HepG2 (cell line): ENCODE results near the gene ST6GALNAC6. TPM values are rescaled to one million over a fixed set of nuclear protein-coding genes. Genes with fewer than 3 reads are reported as not detected.

Source experiments
- ATAC-seq: fragments of 200-7000 bp; cut with Tn5 transposase; 3 replicates; pipeline ENCODE4 v1.9.1; 2020; ENCODE audit warnings: mild to moderate bottlenecking, moderate library complexity
- BruUV-seq: library from RNA; stranded (reverse); fragments of 400-500 nt; replicated peaks from 2 replicates; lab custom pipeline; 2021; lab: Mats Ljungman, UMichigan
- CTCF ChIA-PET: fragments of 300-600 bp; formaldehyde crosslinking; extraction: SDS; loops from one replicate; lab custom pipeline; 2021; ENCODE audit warnings: low total read pairs, inconsistent platforms, low intra/inter-chr PET ratio; lab: Yijun Ruan, JAX
- POLR2A ChIA-PET: fragments of 350-600 bp; sonication (Branson Sonifier 250); formaldehyde crosslinking; loops from one replicate; lab custom pipeline; 2020; ENCODE audit warnings: antibody characterized with exemption, inconsistent platforms; lab: Yijun Ruan, JAX
- DNase-seq: peaks from one replicate; pipeline ENCODE4 v3.0.0-alpha.2; 2015; ENCODE audit warnings: low spot score
- FAIRE-seq: peaks from 3 replicates; lab custom pipeline; 2011; peaks lifted over from hg19 to GRCh38; lab: Jason Lieb, UNC
- H2AFZ ChIP-seq: one replicate; pipeline ENCODE4 v1.6.1; 2011; ENCODE audit warnings: low read length, inconsistent platforms
- H3K27ac ChIP-seq: fragments of 300-600 bp; 3 replicates; pipeline ENCODE4 v1.8.0; 2011; ENCODE audit warnings: mixed run types, mild to moderate bottlenecking, mixed read lengths, low read length, inconsistent platforms; ENCODE audit not compliant: insufficient read depth; ENCODE audit errors: extremely low read length
- H3K27me3 ChIP-seq, 2 experiments: fragments of 200-600 bp in 1 of 2; 2 replicates in 1 of 2; 3 replicates in 1 of 2; pipeline versions ENCODE4 v1.6.0 to v1.8.0; 2011; ENCODE audit warnings: low read length in 2 of 2, mild to moderate bottlenecking in 2 of 2, moderate library complexity in 2 of 2, inconsistent platforms in 1 of 2; ENCODE audit not compliant: insufficient read depth in 2 of 2, control insufficient read depth in 1 of 2
- H3K36me3 ChIP-seq, 2 experiments: fragments of 200-600 bp in 1 of 2; replicated peaks in 1 of 2; 2 replicates in 1 of 2; 3 replicates in 1 of 2; pipeline versions ENCODE4 v1.5.1 to v1.8.0; 2011; ENCODE audit warnings: low read length in 2 of 2, inconsistent platforms in 1 of 2; ENCODE audit not compliant: insufficient read depth in 2 of 2, control insufficient read depth in 1 of 2
- H3K4me1 ChIP-seq: 2 replicates; pipeline ENCODE4 v1.5.1; 2012; ENCODE audit warnings: low read length, inconsistent platforms; ENCODE audit not compliant: insufficient read depth
- H3K4me2 ChIP-seq: 2 replicates; pipeline ENCODE4 v1.6.0; 2011; ENCODE audit warnings: low read depth, low read length, inconsistent platforms
- H3K4me3 ChIP-seq, 3 experiments: fragments of 200-600 bp in 1 of 3; sonication (generic), shearing (Covaris generic) in 1 of 3; replicated peaks in 1 of 3; 2 replicates each; pipeline ENCODE4 v1.5.1; 2011 to 2016; ENCODE audit warnings: low read length in 3 of 3, inconsistent platforms in 2 of 3, low read depth in 2 of 3, mild to moderate bottlenecking in 2 of 3, control low read depth in 1 of 3, mixed read lengths in 1 of 3; ENCODE audit not compliant: insufficient read depth in 1 of 3
- H3K79me2 ChIP-seq: one replicate; pipeline ENCODE4 v1.6.1; 2011; ENCODE audit warnings: low read length, inconsistent platforms; ENCODE audit not compliant: insufficient read depth
- H3K9ac ChIP-seq: 2 replicates; pipeline ENCODE4 v1.6.0; 2011; ENCODE audit warnings: mild to moderate bottlenecking, low read depth, low read length, inconsistent platforms; ENCODE audit not compliant: insufficient read depth
- H3K9me3 ChIP-seq: 2 replicates; pipeline ENCODE4 v1.5.1; 2012; ENCODE audit warnings: mild to moderate bottlenecking, low read length
- H4K20me1 ChIP-seq: 2 replicates; pipeline ENCODE4 v1.6.0; 2011; ENCODE audit warnings: inconsistent platforms, mild to moderate bottlenecking, low read length, moderate library complexity; ENCODE audit not compliant: insufficient read depth
- CTCF ChIP-seq: sonication (generic); formaldehyde crosslinking; IDR thresholded peaks from 2 replicates; pipeline ENCODE4 v1.5.0; 2020; ENCODE audit warnings: mild to moderate bottlenecking, missing genetic modification reagents, moderate library complexity
- DPF2 ChIP-seq: sonication (generic); formaldehyde crosslinking; IDR thresholded peaks from 2 replicates; pipeline ENCODE4 v1.4.0; 2020; ENCODE audit warnings: mild to moderate bottlenecking, low read depth, missing genetic modification reagents, borderline replicate concordance
- FOXC1 ChIP-seq: sonication (generic); formaldehyde crosslinking; IDR thresholded peaks from 2 replicates; pipeline ENCODE4 v1.8.0; 2022; ENCODE audit warnings: mild to moderate bottlenecking, missing genetic modification reagents, borderline replicate concordance
- KAT8 ChIP-seq: IDR thresholded peaks from 2 replicates; pipeline ENCODE4 v1.6.1; 2016; ENCODE audit warnings: missing genetic modification reagents, missing compliant biosample characterization
- MAX ChIP-seq: IDR thresholded peaks from 2 replicates; pipeline ENCODE4 v1.6.1; 2012; ENCODE audit warnings: inconsistent platforms
- NCOA5 ChIP-seq: sonication (generic); formaldehyde crosslinking; IDR thresholded peaks from 2 replicates; pipeline ENCODE4 v1.4.0; 2020; ENCODE audit warnings: missing genetic modification reagents
- NONO ChIP-seq, 2 experiments: fragments of 450-650 bp in 1 of 2; sonication (generic) in 1 of 2; formaldehyde crosslinking in 1 of 2; IDR thresholded peaks in 1 of 2; conservative IDR thresholded peaks in 1 of 2; 2 replicates each; pipeline versions ENCODE4 v1.6.1 to v1.8.0; 2017 to 2022; ENCODE audit warnings: mild to moderate bottlenecking in 1 of 2, missing genetic modification reagents in 1 of 2, moderate library complexity in 1 of 2
- SALL1 ChIP-seq: sonication (generic); formaldehyde crosslinking; IDR thresholded peaks from 2 replicates; pipeline ENCODE4 v1.8.0; 2022; ENCODE audit warnings: mild to moderate bottlenecking, missing genetic modification reagents
- SAP130 ChIP-seq: IDR thresholded peaks from 2 replicates; pipeline ENCODE4 v1.6.1; 2016; ENCODE audit warnings: low read depth
- TEAD3 ChIP-seq: optimal IDR thresholded peaks from 2 replicates; pipeline ENCODE3; 2016; ENCODE audit warnings: borderline replicate concordance
- THAP11 ChIP-seq: IDR thresholded peaks from 2 replicates; pipeline ENCODE4 v1.6.1; 2016; ENCODE audit warnings: missing biosample characterization, missing genetic modification reagents
- ZBTB38 ChIP-seq: sonication (generic); formaldehyde crosslinking; IDR thresholded peaks from 2 replicates; pipeline ENCODE4 v1.5.1; 2020; ENCODE audit warnings: mild to moderate bottlenecking, missing genetic modification reagents
- ZFY ChIP-seq: sonication (generic); formaldehyde crosslinking; IDR thresholded peaks from 2 replicates; pipeline ENCODE4 v1.4.0; 2020; ENCODE audit warnings: missing genetic modification reagents
- ZNF709 ChIP-seq: sonication (generic); formaldehyde crosslinking; IDR thresholded peaks from 2 replicates; pipeline ENCODE4 v1.5.0; 2020; ENCODE audit warnings: mild to moderate bottlenecking, missing genetic modification reagents
- ZNF788 ChIP-seq: sonication (generic); formaldehyde crosslinking; IDR thresholded peaks from 2 replicates; pipeline ENCODE4 v1.5.0; 2020; ENCODE audit warnings: mild to moderate bottlenecking, missing genetic modification reagents, borderline replicate concordance
- WGBS: methylation state at CpG from one replicate; pipeline ENCODE4 v1.1.6; 2017; ENCODE audit warnings: low lambda C conversion rate; 5-methylcytosine and 5-hydroxymethylcytosine counted together
- in situ Hi-C: cut with HindIII; loops from 2 replicates; pipeline ENCODE4 v1.10.0; 2017; ENCODE audit warnings: low pct_unique_long_range_greater_than_20kb; ENCODE audit not compliant: extremely low pct_ligation_motif_present
- intact Hi-C: fragments of 100-400 bp; cut with micrococcal nuclease; formaldehyde crosslinking; loops from one replicate; pipeline ENCODE4 v1.10.0; 2022; ENCODE audit not compliant: unreplicated experiment
- polyA plus RNA-seq, 8 experiments: library from polyadenylated mRNA; depleted of rRNA in 3 of 8; stranded (reverse) in 7 of 8; unstranded in 1 of 8; fragments of >200 nt; fragmentation: Illumina TruSeq in 4 of 8; extraction: Trizol in 4 of 8; gene quantifications; 2 replicates each; pipeline versions ENCODE4 v1.2.1 to v1.2.3, GENCODE V29; 2011 to 2016; ENCODE audit warnings: low read depth in 4 of 8, missing spikeins in 1 of 8, mixed read lengths in 1 of 8; ENCODE audit not compliant: insufficient read depth in 1 of 8
- total RNA-seq, 5 experiments: library from RNA; depleted of rRNA; stranded (reverse); fragments of >200 nt; fragmentation: Illumina TruSeq; extraction: Trizol; gene quantifications; 2 replicates each; pipeline ENCODE4 v1.2.3, GENCODE V29; 2016; ENCODE audit warnings: low read depth in 1 of 5
- TF ChIP-seq, protein P1 (sequence below): sonication (generic); formaldehyde crosslinking; IDR thresholded peaks from 2 replicates; pipeline ENCODE4 v1.4.0; 2020; ENCODE audit warnings: missing genetic modification reagents, mild to moderate bottlenecking, borderline replicate concordance
- TF ChIP-seq, protein P2 (sequence below): sonication (generic); formaldehyde crosslinking; IDR thresholded peaks from 2 replicates; pipeline ENCODE4 v1.4.0; 2020; ENCODE audit warnings: mild to moderate bottlenecking, missing genetic modification reagents

ST6GALNAC6 gene
- total and polyA plus RNA-seq, 2 of the 13 experiments (the other 11 are each of a cell fraction or from before 2014, with no cell fraction given), result 18.5 to 65.4 TPM

DNA sequence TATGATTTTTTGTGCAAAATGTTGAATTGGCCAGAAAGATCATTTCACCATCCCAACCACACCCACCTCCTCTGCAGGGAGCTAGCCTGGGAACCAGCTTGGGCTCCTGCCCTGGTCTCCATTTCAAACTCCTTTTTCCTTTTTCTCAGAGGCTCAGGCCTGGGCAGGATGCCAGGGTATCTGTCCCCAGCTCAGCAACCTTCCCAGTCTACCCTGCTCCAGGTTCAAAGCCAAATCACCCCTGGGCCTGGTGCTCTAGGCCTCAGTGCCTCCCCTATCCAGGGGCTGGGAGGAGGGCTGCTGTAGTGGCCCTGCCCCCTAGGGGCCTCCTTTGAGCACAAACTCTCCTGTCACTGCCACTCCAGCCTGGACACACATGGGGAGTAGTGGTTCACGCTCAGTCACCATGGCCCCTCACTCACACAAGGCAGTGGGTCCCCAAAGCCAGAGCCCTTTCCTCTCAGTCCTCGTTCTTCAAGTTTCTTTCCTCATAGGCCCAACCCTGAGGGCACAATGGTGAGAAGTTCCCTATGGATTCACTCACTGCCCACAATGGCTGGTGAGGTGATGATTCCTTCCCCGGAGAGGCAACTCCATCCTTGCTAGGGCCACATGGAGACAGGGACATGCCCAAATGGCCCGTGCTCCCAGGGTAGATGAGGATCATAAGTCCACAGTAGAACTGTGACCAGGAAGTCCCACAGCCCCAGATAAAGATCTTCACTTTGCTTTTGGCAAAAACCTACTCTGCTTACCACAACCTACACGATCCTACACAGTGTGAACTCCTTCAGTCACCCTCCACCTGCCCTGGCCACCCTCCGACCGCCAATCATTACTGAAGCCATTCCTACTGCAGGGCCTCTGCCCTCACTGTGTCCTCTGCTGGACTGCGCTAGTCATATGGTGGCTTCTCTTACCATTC lies 19.0 kb upstream of the ST6GALNAC6 start:
- in situ Hi-C loops (loop anchor here (5.0 kb wide), 1 partner anchor 46 kb away; no protein-coding TSS in a partner anchor), intact Hi-C loops (loop anchor here (1.0 to 5.0 kb wide), 2 partner anchors 116 to 183 kb away; partner anchors contain the start of genes FPGS and TOR2A)
- DNase-seq (no peak), ATAC-seq (peak; percentile 67), FAIRE-seq (peak; percentile 36)
- Histone ChIP-seq H3K79me2 (peaks cover 2% of the 10 kb centered on the region), H3K9me3 (no peaks in the 10 kb centered on the region), H2AFZ (no peak overlapping the region), H3K4me2 (peak overlapping the region; percentile 66), H3K27ac (no peak overlapping the region), H4K20me1 (no peaks in the 10 kb centered on the region), H3K9ac (no peak overlapping the region; the same call in 1 of the 2 replicates), H3K4me3 (peak overlapping the region in 1 of 3 experiments; percentile 45; a peak in 2 of 6 replicates), H3K4me1 (peaks cover 70% of the 10 kb centered on the region), H3K27me3 (no peaks in the 10 kb centered on the region; a peak in 1 of 5 replicates), H3K36me3 (no peaks in the 10 kb centered on the region)
- POLR2A ChIA-PET, result interaction anchor here (2.4 to 7.9 kb wide), 2 partner anchors 14 to 21 kb away, joined by 24 to 78 read pairs; no protein-coding TSS in a partner anchor
- no TSS peak for BruUV-seq
- CTCF ChIA-PET, result no interaction called here
- WGBS, result 19% methylated on average over 7 of the region's 8 CpGs
- TF ChIP-seq, protein P1, sequence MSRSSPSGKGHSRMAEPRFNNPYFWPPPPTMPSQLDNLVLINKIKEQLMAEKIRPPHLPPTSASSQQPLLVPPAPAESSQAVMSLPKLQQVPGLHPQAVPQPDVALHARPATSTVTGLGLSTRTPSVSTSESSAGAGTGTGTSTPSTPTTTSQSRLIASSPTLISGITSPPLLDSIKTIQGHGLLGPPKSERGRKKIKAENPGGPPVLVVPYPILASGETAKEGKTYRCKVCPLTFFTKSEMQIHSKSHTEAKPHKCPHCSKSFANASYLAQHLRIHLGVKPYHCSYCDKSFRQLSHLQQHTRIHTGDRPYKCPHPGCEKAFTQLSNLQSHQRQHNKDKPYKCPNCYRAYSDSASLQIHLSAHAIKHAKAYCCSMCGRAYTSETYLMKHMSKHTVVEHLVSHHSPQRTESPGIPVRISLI (CRISPR knock-in tag), result no peak
- TF ChIP-seq DPF2 (CRISPR knock-in tag) (no peak), ZNF788 (CRISPR knock-in tag) (peak; percentile 38; the same call in 1 of the 2 replicates), TEAD3 (peak; percentile 30), ZNF709 (no peak), MAX (0 out of 2 replicates have a peak, but pooled peaks have one; percentile 22), CTCF (CRISPR knock-in tag) (peak; percentile 76), KAT8 (CRISPR knock-in tag) (0 out of 2 replicates have a peak, but pooled peaks have one; percentile 18), NCOA5 (no peak), SAP130 (CRISPR knock-in tag) (peak; percentile 58; the same call in 1 of the 2 replicates), ZBTB38 (no peak), ZFY (CRISPR knock-in tag) (peak; percentile 52), NONO (IDR thresholded peaks at IDR 0.05) (no peak), NONO (CRISPR knock-in tag; conservative IDR thresholded peaks at IDR 0.05) (0 out of 2 replicates have a peak, but pooled peaks have one; percentile 25), SALL1 (peak; percentile 42; the same call in 1 of the 2 replicates), THAP11 (CRISPR knock-in tag) (peak; percentile 19; the same call in 1 of the 2 replicates), FOXC1 (CRISPR knock-in tag) (peak; percentile 54; the same call in 1 of the 2 replicates)
- TF ChIP-seq, protein P2, sequence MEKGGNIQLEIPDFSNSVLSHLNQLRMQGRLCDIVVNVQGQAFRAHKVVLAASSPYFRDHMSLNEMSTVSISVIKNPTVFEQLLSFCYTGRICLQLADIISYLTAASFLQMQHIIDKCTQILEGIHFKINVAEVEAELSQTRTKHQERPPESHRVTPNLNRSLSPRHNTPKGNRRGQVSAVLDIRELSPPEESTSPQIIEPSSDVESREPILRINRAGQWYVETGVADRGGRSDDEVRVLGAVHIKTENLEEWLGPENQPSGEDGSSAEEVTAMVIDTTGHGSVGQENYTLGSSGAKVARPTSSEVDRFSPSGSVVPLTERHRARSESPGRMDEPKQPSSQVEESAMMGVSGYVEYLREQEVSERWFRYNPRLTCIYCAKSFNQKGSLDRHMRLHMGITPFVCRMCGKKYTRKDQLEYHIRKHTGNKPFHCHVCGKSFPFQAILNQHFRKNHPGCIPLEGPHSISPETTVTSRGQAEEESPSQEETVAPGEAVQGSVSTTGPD (CRISPR knock-in tag), result peak; percentile 83; the same call in 1 of the 2 replicates
